H9 (cell line): Measurements from ENCODE around the gene LAMB4. TPM values are rescaled to one million over a fixed set of nuclear protein-coding genes. Genes with fewer than 3 reads are reported as not detected.

Experiments used
- DNase-seq: peaks from one replicate; pipeline ENCODE4 v3.0.0-alpha.2; 2017
- H2AFZ ChIP-seq: one replicate; pipeline ENCODE4 v1.6.1; 2013; ENCODE audit warnings: mild to moderate bottlenecking, low read length, control low read depth, moderate library complexity
- H2AK5ac ChIP-seq: 2 replicates; pipeline ENCODE4 v1.6.1; 2013; ENCODE audit warnings: low read length, control low read depth, mixed read lengths; ENCODE audit not compliant: insufficient read length
- H2BK120ac ChIP-seq: one replicate; pipeline ENCODE4 v1.6.1; 2013; ENCODE audit warnings: low read depth, mild to moderate bottlenecking, low read length, control low read depth, inconsistent platforms; ENCODE audit not compliant: poor library complexity, severe bottlenecking
- H2BK12ac ChIP-seq: 2 replicates; pipeline ENCODE4 v1.6.1; 2013; ENCODE audit warnings: low read length, control low read depth, mixed read lengths, low read depth; ENCODE audit not compliant: insufficient read length
- H2BK15ac ChIP-seq: 2 replicates; pipeline ENCODE4 v1.6.1; 2013; ENCODE audit warnings: low read depth, low read length, control low read depth
- H2BK20ac ChIP-seq: one replicate; pipeline ENCODE4 v1.6.1; 2013; ENCODE audit warnings: low read depth, mild to moderate bottlenecking, low read length, control low read depth, inconsistent platforms; ENCODE audit not compliant: poor library complexity, severe bottlenecking
- H2BK5ac ChIP-seq: 2 replicates; pipeline ENCODE4 v1.6.1; 2013; ENCODE audit warnings: low read length, control low read depth, mixed read lengths; ENCODE audit not compliant: insufficient read length
- H3K14ac ChIP-seq: 2 replicates; pipeline ENCODE4 v1.6.1; 2013; ENCODE audit warnings: low read length, control low read depth; ENCODE audit not compliant: insufficient read depth
- H3K18ac ChIP-seq: 2 replicates; pipeline ENCODE4 v1.6.1; 2013; ENCODE audit warnings: low read depth, mild to moderate bottlenecking, mixed read lengths, low read length, control low read depth; ENCODE audit not compliant: insufficient read length
- H3K23ac ChIP-seq: 2 replicates; pipeline ENCODE4 v1.6.1; 2013; ENCODE audit warnings: low read length, control low read depth, mixed read lengths, low read depth; ENCODE audit not compliant: insufficient read length
- H3K23me2 ChIP-seq: 2 replicates; pipeline ENCODE4 v1.6.1; 2013; ENCODE audit warnings: low read depth, mild to moderate bottlenecking, mixed read lengths, low read length, control low read depth; ENCODE audit not compliant: insufficient read length, poor library complexity, severe bottlenecking
- H3K27ac ChIP-seq: 2 replicates; pipeline ENCODE4 v1.5.1; 2013; ENCODE audit warnings: low read length, control low read depth, mixed read lengths, low read depth; ENCODE audit not compliant: insufficient read length
- H3K27me3 ChIP-seq: 2 replicates; pipeline ENCODE4 v1.6.1; 2013; ENCODE audit warnings: low read length, control low read depth, inconsistent platforms; ENCODE audit not compliant: insufficient read depth
- H3K4ac ChIP-seq: 2 replicates; pipeline ENCODE4 v1.6.1; 2013; ENCODE audit warnings: low read depth, mild to moderate bottlenecking, control low read depth, inconsistent platforms, low read length, moderate library complexity
- H3K4me1 ChIP-seq: 2 replicates; pipeline ENCODE4 v1.6.1; 2013; ENCODE audit warnings: low read length, control low read depth, inconsistent platforms; ENCODE audit not compliant: insufficient read depth
- H3K4me2 ChIP-seq: 2 replicates; pipeline ENCODE4 v1.6.1; 2013; ENCODE audit warnings: low read length, control low read depth, mixed read lengths; ENCODE audit not compliant: insufficient read length, insufficient read depth
- H3K56ac ChIP-seq: 2 replicates; pipeline ENCODE4 v1.6.1; 2013; ENCODE audit warnings: low read depth, mild to moderate bottlenecking, mixed read lengths, low read length, control low read depth; ENCODE audit not compliant: insufficient read length
- H3K79me1 ChIP-seq: 2 replicates; pipeline ENCODE4 v1.6.1; 2013; ENCODE audit warnings: low read depth, mild to moderate bottlenecking, moderate library complexity, low read length, control low read depth, inconsistent platforms; ENCODE audit not compliant: insufficient read depth, poor library complexity, severe bottlenecking
- H3K79me2 ChIP-seq: 2 replicates; pipeline ENCODE4 v1.6.1; 2013; ENCODE audit warnings: low read length, control low read depth, inconsistent platforms; ENCODE audit not compliant: insufficient read depth
- H3K9ac ChIP-seq: 2 replicates; pipeline ENCODE4 v1.6.1; 2013; ENCODE audit warnings: low read length, control low read depth, mixed read lengths; ENCODE audit not compliant: insufficient read length; ENCODE audit errors: extremely low read depth
- H3K9me3 ChIP-seq: one replicate; pipeline ENCODE4 v1.6.1; 2013; ENCODE audit warnings: low read depth, low read length, inconsistent platforms; ENCODE audit not compliant: control insufficient read depth
- H3T11ph ChIP-seq: one replicate; pipeline ENCODE4 v1.6.1; 2013; ENCODE audit warnings: mild to moderate bottlenecking, low read length, control low read depth, inconsistent platforms
- H4K20me1 ChIP-seq: one replicate; pipeline ENCODE4 v1.6.1; 2013; ENCODE audit not compliant: control insufficient read depth, insufficient read length, insufficient read depth
- H4K5ac ChIP-seq: 2 replicates; pipeline ENCODE4 v1.6.1; 2013; ENCODE audit warnings: low read depth, mild to moderate bottlenecking, mixed read lengths, low read length, control low read depth; ENCODE audit not compliant: insufficient read length
- H4K8ac ChIP-seq: replicated peaks from 2 replicates; pipeline ENCODE4 v1.6.1; 2013; ENCODE audit warnings: low read length, control low read depth, mixed read lengths, low read depth; ENCODE audit not compliant: insufficient read length
- H4K91ac ChIP-seq: 2 replicates; pipeline ENCODE4 v1.6.1; 2013; ENCODE audit warnings: low read depth, mild to moderate bottlenecking, moderate library complexity, mixed read lengths, low read length, control low read depth; ENCODE audit not compliant: insufficient read length
- H3K27ac Mint-ChIP-seq, 3 experiments: 2 replicates in 2 of 3; 3 replicates in 1 of 3; pipeline ENCODE4 v1.8.0; 2020 to 2021; ENCODE audit warnings: mixed read lengths in 3 of 3, mild to moderate bottlenecking in 1 of 3, moderate library complexity in 1 of 3
- H3K27me3 Mint-ChIP-seq: 2 replicates; pipeline ENCODE4 v1.8.0; 2021; ENCODE audit warnings: low read depth, mild to moderate bottlenecking, moderate library complexity, mixed read lengths
- H3K36me3 Mint-ChIP-seq, 3 experiments: 2 replicates in 2 of 3; 3 replicates in 1 of 3; pipeline ENCODE4 v1.8.0; 2020 to 2021; ENCODE audit warnings: low read depth in 3 of 3, mixed read lengths in 3 of 3; ENCODE audit not compliant: insufficient read depth in 1 of 3
- H3K4me1 Mint-ChIP-seq, 2 experiments: 2 replicates each; pipeline ENCODE4 v1.8.0; 2020; ENCODE audit warnings: mixed read lengths in 2 of 2
- H3K4me3 Mint-ChIP-seq, 2 experiments: 2 replicates in 1 of 2; 3 replicates in 1 of 2; pipeline ENCODE4 v1.8.0; 2020 to 2021; ENCODE audit warnings: mild to moderate bottlenecking in 2 of 2, mixed read lengths in 2 of 2, moderate library complexity in 1 of 2
- H3K9me3 Mint-ChIP-seq, 2 experiments: 2 replicates in 1 of 2; 3 replicates in 1 of 2; pipeline ENCODE4 v1.8.0; 2020; ENCODE audit warnings: mild to moderate bottlenecking in 2 of 2, mixed read lengths in 2 of 2, moderate library complexity in 1 of 2
- WGBS: extraction: QIAGEN DNeasy Blood & Tissue Kit; methylation state at CpG from one replicate; pipeline ENCODE4 v1.1.7; 2013; ENCODE audit warnings: missing lambda C conversion rate, low lambda C conversion rate, mixed read lengths; ENCODE audit not compliant: insufficient read length; ENCODE audit errors: extremely low coverage; 5-methylcytosine and 5-hydroxymethylcytosine counted together
- total RNA-seq: library from RNA; stranded (reverse); gene quantifications from 2 replicates; pipeline ENCODE4 v1.2.1, GENCODE V29; 2021
- TF ChIP-seq, protein P1 (sequence below): fragments of 200-600 bp; sonication (generic); conservative IDR thresholded peaks from 3 replicates; pipeline ENCODE4 v1.8.0; 2021; ENCODE audit warnings: antibody characterized with exemption, mild to moderate bottlenecking

The LAMB4 gene
- total RNA-seq, 1 experiment from 2014 or later: not detected

DNA sequence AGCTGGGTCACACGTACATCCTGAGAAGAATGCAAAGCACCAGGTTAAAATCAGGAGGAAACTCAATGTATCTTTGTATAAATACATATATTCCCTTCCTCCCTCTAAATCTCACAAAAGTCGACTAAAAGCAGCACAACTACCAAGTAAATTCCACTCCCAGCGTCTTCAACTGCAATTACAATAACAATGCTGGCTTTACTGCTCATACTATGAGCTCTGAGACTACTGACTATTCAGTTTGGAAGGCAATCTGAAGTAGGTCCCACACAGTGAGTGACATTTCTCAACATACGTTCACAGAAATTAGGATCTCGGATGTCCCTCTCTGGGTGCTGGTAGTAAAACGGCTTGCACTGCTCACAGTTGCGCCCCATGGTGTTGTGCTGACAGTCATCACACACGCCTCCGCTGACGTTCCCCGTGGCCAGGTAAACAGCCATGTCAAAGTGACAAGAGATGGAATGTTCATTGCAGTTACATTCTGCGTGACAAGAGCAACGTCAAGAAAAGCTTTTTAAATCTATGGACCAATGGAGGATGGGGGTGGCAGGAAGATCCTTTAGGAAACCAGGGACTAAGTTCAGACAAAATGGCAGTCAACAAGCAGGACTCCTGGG, 154.7 kb downstream of the LAMB4 start:
- no peak for DNase-seq
- no peak overlapping the region for H2AK5ac ChIP-seq
- no peak overlapping the region for H3K56ac ChIP-seq
- H3T11ph ChIP-seq: no peak overlapping the region
- H2BK20ac ChIP-seq: no peak overlapping the region
- no peak overlapping the region for H2BK120ac ChIP-seq
- H3K18ac ChIP-seq: no peak overlapping the region
- H3K79me2 ChIP-seq: no peaks in the 10 kb centered on the region
- no peaks in the 10 kb centered on the region for H3K23me2 ChIP-seq
- H4K8ac ChIP-seq: no peak overlapping the region
- no peak overlapping the region for H2BK15ac ChIP-seq
- no peak overlapping the region for H3K9ac ChIP-seq
- peak overlapping the region in 2 of 3 experiments; percentile 64 to 74; a peak in 5 of 7 replicates for H3K27ac Mint-ChIP-seq
- peaks cover 21 to 76% (median 56%) of the 10 kb centered on the region in 3 experiments; a peak in 6 of 7 replicates for H3K36me3 Mint-ChIP-seq
- no peak overlapping the region for H2BK5ac ChIP-seq
- H3K23ac ChIP-seq: no peak overlapping the region
- WGBS: no CpG with 5 or more reads among the region's 13 CpGs
- no peak overlapping the region for H4K5ac ChIP-seq
- no peaks in the 10 kb centered on the region for H3K27me3 ChIP-seq
- H4K91ac ChIP-seq: no peak overlapping the region
- no peaks in the 10 kb centered on the region for H3K9me3 ChIP-seq
- no peak overlapping the region for H2BK12ac ChIP-seq
- TF ChIP-seq, protein P1, sequence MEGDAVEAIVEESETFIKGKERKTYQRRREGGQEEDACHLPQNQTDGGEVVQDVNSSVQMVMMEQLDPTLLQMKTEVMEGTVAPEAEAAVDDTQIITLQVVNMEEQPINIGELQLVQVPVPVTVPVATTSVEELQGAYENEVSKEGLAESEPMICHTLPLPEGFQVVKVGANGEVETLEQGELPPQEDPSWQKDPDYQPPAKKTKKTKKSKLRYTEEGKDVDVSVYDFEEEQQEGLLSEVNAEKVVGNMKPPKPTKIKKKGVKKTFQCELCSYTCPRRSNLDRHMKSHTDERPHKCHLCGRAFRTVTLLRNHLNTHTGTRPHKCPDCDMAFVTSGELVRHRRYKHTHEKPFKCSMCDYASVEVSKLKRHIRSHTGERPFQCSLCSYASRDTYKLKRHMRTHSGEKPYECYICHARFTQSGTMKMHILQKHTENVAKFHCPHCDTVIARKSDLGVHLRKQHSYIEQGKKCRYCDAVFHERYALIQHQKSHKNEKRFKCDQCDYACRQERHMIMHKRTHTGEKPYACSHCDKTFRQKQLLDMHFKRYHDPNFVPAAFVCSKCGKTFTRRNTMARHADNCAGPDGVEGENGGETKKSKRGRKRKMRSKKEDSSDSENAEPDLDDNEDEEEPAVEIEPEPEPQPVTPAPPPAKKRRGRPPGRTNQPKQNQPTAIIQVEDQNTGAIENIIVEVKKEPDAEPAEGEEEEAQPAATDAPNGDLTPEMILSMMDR: no peak
- H3K14ac ChIP-seq: no peak overlapping the region
- H3K4me1 Mint-ChIP-seq: peaks cover 29 to 33% of the 10 kb centered on the region in 2 experiments
- H3K9me3 Mint-ChIP-seq: no peaks in the 10 kb centered on the region
- no peak overlapping the region for H3K4me2 ChIP-seq
- H3K4ac ChIP-seq: no peak overlapping the region
- H3K79me1 ChIP-seq: no peaks in the 10 kb centered on the region
- peaks cover 9% of the 10 kb centered on the region; the same call in 1 of the 2 replicates for H3K4me1 ChIP-seq
- H2AFZ ChIP-seq: no peak overlapping the region
- no peak overlapping the region for H3K27ac ChIP-seq
- no peaks in the 10 kb centered on the region for H4K20me1 ChIP-seq
- no peak overlapping the region; a peak in 1 of 5 replicates for H3K4me3 Mint-ChIP-seq
- H3K27me3 Mint-ChIP-seq: no peaks in the 10 kb centered on the region
